GM12878 (cell line): Measurements from ENCODE around the gene LDB3.

Experiments
- CTCF ChIP-seq, 3 experiments: IDR thresholded peaks in 2 of 3; conservative IDR thresholded peaks in 1 of 3; 2 replicates each; pipeline ENCODE4 v1.5.1; 2011; ENCODE audit warnings: low read depth in 3 of 3, low read length in 3 of 3, mild to moderate bottlenecking in 3 of 3, control low read depth in 2 of 3, moderate library complexity in 2 of 3, inconsistent platforms in 1 of 3, mixed read lengths in 1 of 3; ENCODE audit not compliant: control insufficient read depth in 2 of 3, insufficient read depth in 1 of 3; ENCODE audit errors: extremely low read depth in 1 of 3
- EP300 ChIP-seq, 2 experiments: fragments of 150-350 bp in 1 of 2; IDR thresholded peaks; 2 replicates each; pipeline ENCODE4 v1.6.1; 2011 to 2012; ENCODE audit warnings: low read depth in 2 of 2, low read length in 2 of 2, borderline replicate concordance in 1 of 2, improper control_type of control experiment in 1 of 2, inconsistent platforms in 1 of 2; ENCODE audit not compliant: control insufficient read depth in 1 of 2
- MTA2 ChIP-seq: fragments of 450-650 bp; IDR thresholded peaks from 2 replicates; pipeline ENCODE4 v1.6.1; 2016; ENCODE audit warnings: low read depth, mild to moderate bottlenecking, moderate library complexity
- NFIC ChIP-seq: IDR thresholded peaks from 2 replicates; pipeline ENCODE4 v1.6.1; 2012; ENCODE audit warnings: low read depth, mild to moderate bottlenecking, inconsistent platforms, low read length, moderate library complexity
- RAD21 ChIP-seq: IDR thresholded peaks from 2 replicates; pipeline ENCODE4 v1.6.1; 2011; ENCODE audit warnings: mild to moderate bottlenecking, low read depth, low read length, moderate library complexity; ENCODE audit not compliant: insufficient read depth
- TARDBP ChIP-seq: IDR thresholded peaks from 2 replicates; pipeline ENCODE4 v1.6.1; 2016; ENCODE audit warnings: borderline replicate concordance

GRCh38 chr10:86779220-86780017, 111.1 kb downstream of the LDB3 start:
- no peak for TF ChIP-seq RAD21
- no peak for TF ChIP-seq EP300 (IDR thresholded peaks at IDR 0.05; ENCODE audit: borderline replicate concordance in 1 of 2, control insufficient read depth in 1 of 2, low read depth in 2 of 2, low read length in 2 of 2)
- TF ChIP-seq NFIC = no peak
- TF ChIP-seq MTA2 = no peak
- no peak for TF ChIP-seq CTCF (IDR thresholded peaks at IDR 0.05 in 2 of 3, conservative IDR thresholded peaks at IDR 0.05 in 1 of 3; ENCODE audit: control insufficient read depth in 2 of 3, extremely low read depth in 1 of 3, insufficient read depth in 1 of 3, low read depth in 3 of 3, low read length in 3 of 3)
- TF ChIP-seq TARDBP = no peak
